Measurements from ENCODE around the gene TMEM183A.

DNA sequence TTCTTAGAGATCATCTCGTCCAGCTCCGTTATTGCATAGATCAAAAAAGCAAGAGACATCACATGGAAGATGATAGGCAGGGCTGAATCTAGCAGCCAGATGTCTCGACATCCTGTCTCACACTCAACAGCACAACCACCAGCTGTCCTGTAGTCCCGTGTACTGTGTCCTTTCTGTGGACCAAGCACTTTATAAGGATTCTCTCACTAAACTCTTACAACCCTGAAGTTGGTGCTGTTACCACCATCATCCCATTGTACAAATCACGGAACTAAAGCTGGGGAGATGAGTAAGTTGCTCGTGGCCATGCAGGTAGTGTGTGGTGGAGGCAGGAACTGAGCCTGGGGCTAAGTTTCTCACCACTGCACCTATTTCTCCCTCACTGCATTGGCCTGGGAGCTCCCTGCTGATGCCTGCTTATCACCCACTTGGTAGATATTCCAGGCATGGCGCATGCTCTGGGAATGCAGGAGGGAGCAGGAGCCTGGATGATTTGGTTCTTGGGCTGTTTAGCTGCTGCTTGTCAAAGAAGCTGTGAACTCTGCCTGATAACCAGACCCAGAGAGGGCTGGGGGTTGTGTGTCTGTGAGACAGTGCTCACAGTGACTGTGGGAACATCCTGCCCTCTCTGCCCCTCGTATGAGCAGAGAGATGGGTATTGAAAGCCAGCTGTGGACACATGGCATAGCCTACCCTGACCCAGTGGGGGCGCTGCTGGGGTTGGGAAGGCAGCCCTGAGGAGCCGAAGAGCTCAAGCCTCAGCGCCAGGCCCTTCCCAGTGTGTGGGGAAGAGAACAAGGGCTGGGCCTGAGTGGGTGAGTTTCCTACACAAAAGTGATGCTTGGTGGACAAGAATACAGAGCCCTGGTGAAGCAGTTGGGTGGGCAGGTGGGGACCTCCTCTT lies 32.7 kb downstream of the TMEM183A start:
- TF ChIP-seq CTCF (IDR thresholded peaks at IDR 0.05) (peak in 3 of 6 experiments; percentile 3 to 5 (median 4)), POLR2A (IDR thresholded peaks at IDR 0.05) (no peak)
